Measurements from ENCODE around the gene PRL. TPM values are rescaled to one million over a fixed set of nuclear protein-coding genes. Genes with fewer than 3 reads are reported as not detected.

PRL gene
- total RNA-seq, 1 experiment from 2014 or later: not detected

DNA sequence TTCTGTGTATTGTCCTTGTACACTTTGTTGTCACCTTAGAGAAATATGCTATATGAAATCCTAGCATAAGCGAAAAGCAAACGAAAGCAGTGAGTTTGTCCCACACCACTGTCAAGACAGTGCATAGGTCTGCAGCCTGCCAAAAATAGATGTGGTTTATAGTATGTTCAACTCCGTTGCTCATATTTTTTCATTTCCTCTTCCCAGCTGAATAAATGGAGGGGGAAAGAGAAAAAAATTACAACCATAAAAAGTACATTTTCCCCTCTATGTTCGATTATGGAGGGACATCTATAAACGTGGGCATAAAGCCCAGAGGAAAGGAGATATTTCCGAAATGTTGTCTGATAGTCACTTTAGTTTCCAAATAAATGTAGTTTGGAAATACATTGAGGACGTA is 25.8 kb downstream of the PRL start:
- H3K4me1 Mint-ChIP-seq: peaks cover 0 to 3% of the 10 kb centered on the region in 2 experiments; a peak in 2 of 4 replicates
- Histone ChIP-seq H3K4me2 (ENCODE audit: insufficient read depth, insufficient read length, low read length) (no peak overlapping the region), H3K79me2 (ENCODE audit: insufficient read depth, low read length) (no peaks in the 10 kb centered on the region), H3K4ac (ENCODE audit: low read depth, low read length) (no peak overlapping the region), H2AK5ac (ENCODE audit: insufficient read length, low read length) (no peak overlapping the region), H3K9ac (ENCODE audit: extremely low read depth, insufficient read length, low read length) (no peak overlapping the region), H4K91ac (ENCODE audit: insufficient read length, low read depth, low read length) (no peak overlapping the region), H3K14ac (ENCODE audit: insufficient read depth, low read length) (no peak overlapping the region), H3K9me3 (ENCODE audit: control insufficient read depth, low read depth, low read length) (no peaks in the 10 kb centered on the region), H3K23me2 (ENCODE audit: insufficient read length, low read depth, low read length, poor library complexity, severe bottlenecking) (no peaks in the 10 kb centered on the region), H4K5ac (ENCODE audit: insufficient read length, low read depth, low read length) (no peak overlapping the region), H3K79me1 (ENCODE audit: insufficient read depth, low read depth, low read length, poor library complexity, severe bottlenecking) (no peaks in the 10 kb centered on the region), H3K27me3 (ENCODE audit: insufficient read depth, low read length) (no peaks in the 10 kb centered on the region), H2BK120ac (ENCODE audit: low read depth, low read length, poor library complexity, severe bottlenecking) (no peak overlapping the region), H3K27ac (ENCODE audit: insufficient read length, low read depth, low read length) (no peak overlapping the region), H3K4me1 (ENCODE audit: insufficient read depth, low read length) (no peaks in the 10 kb centered on the region), H2AFZ (ENCODE audit: low read length) (no peak overlapping the region), H2BK12ac (ENCODE audit: insufficient read length, low read depth, low read length) (no peak overlapping the region), H4K20me1 (ENCODE audit: control insufficient read depth, insufficient read depth, insufficient read length) (no peaks in the 10 kb centered on the region), H2BK5ac (ENCODE audit: insufficient read length, low read length) (no peak overlapping the region), H3K18ac (ENCODE audit: insufficient read length, low read depth, low read length) (no peak overlapping the region), H3K23ac (ENCODE audit: insufficient read length, low read depth, low read length) (no peak overlapping the region), H4K8ac (replicated peaks; ENCODE audit: insufficient read length, low read depth, low read length) (no peak overlapping the region), H3T11ph (ENCODE audit: low read length) (no peak overlapping the region), H2BK15ac (ENCODE audit: low read depth, low read length) (no peak overlapping the region), H3K56ac (ENCODE audit: insufficient read length, low read depth, low read length) (no peak overlapping the region), H2BK20ac (ENCODE audit: low read depth, low read length, poor library complexity, severe bottlenecking) (no peak overlapping the region)
- no peaks in the 10 kb centered on the region; a peak in 1 of 7 replicates for H3K36me3 Mint-ChIP-seq (ENCODE audit: insufficient read depth in 1 of 3, low read depth in 3 of 3)
- no peak overlapping the region for H3K4me3 Mint-ChIP-seq
- no peak overlapping the region for H3K27ac Mint-ChIP-seq
- TF ChIP-seq, protein P1, sequence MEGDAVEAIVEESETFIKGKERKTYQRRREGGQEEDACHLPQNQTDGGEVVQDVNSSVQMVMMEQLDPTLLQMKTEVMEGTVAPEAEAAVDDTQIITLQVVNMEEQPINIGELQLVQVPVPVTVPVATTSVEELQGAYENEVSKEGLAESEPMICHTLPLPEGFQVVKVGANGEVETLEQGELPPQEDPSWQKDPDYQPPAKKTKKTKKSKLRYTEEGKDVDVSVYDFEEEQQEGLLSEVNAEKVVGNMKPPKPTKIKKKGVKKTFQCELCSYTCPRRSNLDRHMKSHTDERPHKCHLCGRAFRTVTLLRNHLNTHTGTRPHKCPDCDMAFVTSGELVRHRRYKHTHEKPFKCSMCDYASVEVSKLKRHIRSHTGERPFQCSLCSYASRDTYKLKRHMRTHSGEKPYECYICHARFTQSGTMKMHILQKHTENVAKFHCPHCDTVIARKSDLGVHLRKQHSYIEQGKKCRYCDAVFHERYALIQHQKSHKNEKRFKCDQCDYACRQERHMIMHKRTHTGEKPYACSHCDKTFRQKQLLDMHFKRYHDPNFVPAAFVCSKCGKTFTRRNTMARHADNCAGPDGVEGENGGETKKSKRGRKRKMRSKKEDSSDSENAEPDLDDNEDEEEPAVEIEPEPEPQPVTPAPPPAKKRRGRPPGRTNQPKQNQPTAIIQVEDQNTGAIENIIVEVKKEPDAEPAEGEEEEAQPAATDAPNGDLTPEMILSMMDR (conservative IDR thresholded peaks at IDR 0.05): no peak
- no peaks in the 10 kb centered on the region for H3K27me3 Mint-ChIP-seq (ENCODE audit: low read depth)
- H3K9me3 Mint-ChIP-seq: no peaks in the 10 kb centered on the region; a peak in 2 of 5 replicates
- no CpG with 5 or more reads among the region's 7 CpGs for WGBS (ENCODE audit: extremely low coverage, insufficient read length, low lambda C conversion rate)
- DNase-seq: no peak

Data from H9 (cell line).